Measurements from ENCODE around the gene APBA1.
A peak's percentile ranks its signal among the peaks of the same experiment; 100 is the strongest.

The APBA1 gene

DNA sequence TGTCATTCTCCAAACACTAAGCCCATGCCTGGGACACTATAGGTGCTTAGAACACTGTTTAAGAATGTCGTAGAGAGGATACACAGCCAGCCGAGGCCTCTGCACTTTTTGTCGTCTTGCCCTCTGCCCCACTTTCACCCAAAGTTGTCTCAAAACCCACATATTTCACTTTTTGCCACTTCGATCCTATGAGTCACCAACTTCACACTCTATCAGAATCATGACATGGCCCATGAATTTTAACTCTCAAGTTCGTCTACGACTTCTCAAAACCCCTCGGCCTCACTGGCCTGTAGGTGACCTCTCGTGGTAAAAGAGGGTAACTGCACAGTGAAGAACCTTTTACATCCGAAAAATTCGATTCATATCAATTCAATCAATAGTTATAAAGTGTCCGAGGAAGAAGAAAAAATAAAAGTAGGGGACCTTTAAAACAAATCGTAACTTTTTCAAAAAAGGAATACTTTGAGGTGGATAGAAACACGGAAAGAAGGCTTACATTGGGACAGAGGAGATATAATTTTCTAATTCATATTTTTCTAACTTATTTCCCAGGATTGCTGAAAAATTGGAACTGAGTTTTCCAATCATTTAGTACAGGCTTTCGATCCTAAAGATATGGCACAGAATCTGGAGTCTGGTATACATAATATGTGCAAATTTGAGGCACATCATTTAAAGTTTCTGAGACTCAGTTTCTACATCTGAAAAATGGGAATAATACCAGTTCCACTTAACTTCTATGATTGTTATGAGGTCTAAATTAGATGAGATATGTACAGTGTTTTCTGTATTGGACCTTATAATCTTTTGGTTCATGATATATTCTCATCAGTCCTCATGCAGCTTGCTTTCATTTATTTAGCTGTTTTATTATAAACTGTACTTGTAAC lies 122.6 kb downstream of the APBA1 start:
- DNase-seq (ENCODE audit: low read depth): no peak
- H3K4me3 ChIP-seq (ENCODE audit: low read depth, low read length): no peak overlapping the region

DNA sequence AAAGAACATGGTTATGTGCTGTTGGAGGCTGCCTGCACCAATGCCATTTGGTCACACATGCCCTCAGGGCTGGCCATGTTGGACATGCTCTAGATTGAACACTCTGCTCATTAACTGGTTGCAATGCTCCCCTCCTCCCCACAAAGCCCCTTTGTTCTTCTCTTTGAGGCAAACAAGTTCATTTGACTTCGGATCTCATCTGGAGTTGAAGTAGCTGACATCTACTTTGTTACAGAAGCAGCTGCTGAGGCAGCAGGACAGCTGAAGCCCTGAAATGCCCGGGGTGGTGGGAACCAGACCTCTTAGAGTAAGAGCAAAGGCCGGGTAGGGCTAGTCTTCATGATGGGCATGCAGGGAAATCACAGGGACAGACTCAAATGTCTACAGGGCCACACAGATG lies 123.5 kb downstream of the APBA1 start:
- DNase-seq (ENCODE audit: low read depth): no peak
- H3K4me3 ChIP-seq (ENCODE audit: low read depth, low read length): no peak overlapping the region

GRCh38 chr9:69546265-69546664 lies 125.9 kb downstream of the APBA1 start:
- no peak for DNase-seq (ENCODE audit: low read depth)
- no peak overlapping the region for H3K4me3 ChIP-seq (ENCODE audit: low read depth, low read length)

- no peak overlapping the region for H3K4me3 ChIP-seq (ENCODE audit: low read depth, low read length)
- no peak for DNase-seq (ENCODE audit: low read depth)
Measured at GRCh38 chr9:69542942-69543704, 129.0 kb downstream of the APBA1 start.

- no peak overlapping the region for H3K4me3 ChIP-seq (ENCODE audit: low read depth, low read length)
- DNase-seq (ENCODE audit: low read depth): no peak
Measured at GRCh38 chr9:69542058-69542457, 130.1 kb downstream of the APBA1 start.

GRCh38 chr9:69535911-69536310 lies 136.3 kb downstream of the APBA1 start:
- peak; percentile 13 for DNase-seq (ENCODE audit: low read depth)
- no peak overlapping the region for H3K4me3 ChIP-seq (ENCODE audit: low read depth, low read length)

GRCh38 chr9:69535286-69535832 lies 136.8 kb downstream of the APBA1 start:
- DNase-seq (ENCODE audit: low read depth): no peak

GRCh38 chr9:69532396-69532795 lies 139.8 kb downstream of the APBA1 start:
- DNase-seq (ENCODE audit: low read depth): peak; percentile 12
- H3K4me3 ChIP-seq (ENCODE audit: low read depth, low read length): no peak overlapping the region

More at GRCh38 chr9:69535286-69535832, 136.8 kb downstream of the APBA1 start:
- no peak overlapping the region for H3K4me3 ChIP-seq (ENCODE audit: low read depth, low read length)

GRCh38 chr9:69527454-69527853 lies 144.7 kb downstream of the APBA1 start:
- H3K4me3 ChIP-seq (ENCODE audit: low read depth, low read length): no peak overlapping the region
- no peak for DNase-seq (ENCODE audit: low read depth)

DNA sequence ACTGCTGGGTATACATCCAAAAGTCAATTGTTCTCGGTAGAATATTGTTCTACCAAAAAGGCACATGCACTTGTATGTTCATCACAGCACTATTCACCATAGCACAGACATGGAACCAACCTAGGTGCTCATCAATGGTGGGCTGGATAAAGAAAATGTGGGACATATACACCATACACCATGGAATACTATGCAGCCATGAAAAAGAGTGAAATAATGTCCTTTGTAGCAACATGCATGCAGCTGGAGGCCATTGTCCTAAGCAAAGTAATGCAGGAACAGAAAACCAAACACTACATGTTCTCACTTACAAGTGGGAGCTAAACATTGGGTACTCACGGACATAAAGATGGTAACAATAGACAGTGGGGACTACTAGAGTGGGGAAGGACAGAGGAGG lies 145.5 kb downstream of the APBA1 start:
- H3K4me3 ChIP-seq (ENCODE audit: low read depth, low read length): no peak overlapping the region
- no peak for DNase-seq (ENCODE audit: low read depth)

GRCh38 chr9:69519470-69520240 lies 152.5 kb downstream of the APBA1 start:
- no peak overlapping the region for H3K4me3 ChIP-seq (ENCODE audit: low read depth, low read length)

GRCh38 chr9:69516353-69517322 lies 155.5 kb downstream of the APBA1 start:
- no peak overlapping the region for H3K4me3 ChIP-seq (ENCODE audit: low read depth, low read length)
- DNase-seq (ENCODE audit: low read depth): no peak

More at GRCh38 chr9:69519470-69520240, 152.5 kb downstream of the APBA1 start:
- DNase-seq (ENCODE audit: low read depth): no peak

GRCh38 chr9:69515810-69516209 lies 156.4 kb downstream of the APBA1 start:
- DNase-seq (ENCODE audit: low read depth): no peak

DNA sequence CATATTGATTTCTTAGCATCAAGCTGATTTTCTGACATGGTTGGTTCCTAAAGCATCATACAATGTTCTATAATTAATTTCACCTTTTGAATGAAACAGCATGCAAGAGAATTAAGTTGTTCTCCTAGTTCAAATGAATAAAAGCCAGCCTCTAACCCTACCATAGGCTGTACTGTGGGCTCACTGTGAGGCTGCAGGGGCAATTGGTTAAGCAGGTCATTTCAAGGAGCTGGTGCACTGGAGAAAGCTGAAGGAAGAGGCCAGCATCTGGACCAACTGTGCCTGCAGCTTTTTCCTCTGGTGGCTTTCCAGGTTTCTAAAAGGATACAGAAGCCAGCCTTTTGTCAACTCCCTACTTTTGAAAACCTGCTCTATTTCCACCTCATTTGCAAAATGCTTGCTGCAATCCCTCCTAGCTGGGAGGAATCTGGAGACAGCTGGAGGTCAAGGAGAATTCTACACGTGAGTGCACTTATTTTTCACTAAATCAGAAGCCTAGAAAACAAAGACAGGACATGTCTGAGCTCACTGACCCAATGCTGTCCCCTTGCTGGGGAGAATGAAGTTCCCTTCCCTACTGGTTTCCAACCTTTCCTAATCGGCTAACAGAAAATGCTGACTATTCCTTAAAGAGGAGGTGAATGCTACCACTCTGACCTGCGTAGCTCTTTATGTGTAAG lies 158.9 kb downstream of the APBA1 start:
- DNase-seq (ENCODE audit: low read depth): no peak
- no peak overlapping the region for H3K4me3 ChIP-seq (ENCODE audit: low read depth, low read length)

More at GRCh38 chr9:69515810-69516209, 156.4 kb downstream of the APBA1 start:
- no peak overlapping the region for H3K4me3 ChIP-seq (ENCODE audit: low read depth, low read length)

GRCh38 chr9:69504058-69504457 lies 168.1 kb downstream of the APBA1 start:
- DNase-seq (ENCODE audit: low read depth): no peak
- no peak overlapping the region for H3K4me3 ChIP-seq (ENCODE audit: low read depth, low read length)

DNA sequence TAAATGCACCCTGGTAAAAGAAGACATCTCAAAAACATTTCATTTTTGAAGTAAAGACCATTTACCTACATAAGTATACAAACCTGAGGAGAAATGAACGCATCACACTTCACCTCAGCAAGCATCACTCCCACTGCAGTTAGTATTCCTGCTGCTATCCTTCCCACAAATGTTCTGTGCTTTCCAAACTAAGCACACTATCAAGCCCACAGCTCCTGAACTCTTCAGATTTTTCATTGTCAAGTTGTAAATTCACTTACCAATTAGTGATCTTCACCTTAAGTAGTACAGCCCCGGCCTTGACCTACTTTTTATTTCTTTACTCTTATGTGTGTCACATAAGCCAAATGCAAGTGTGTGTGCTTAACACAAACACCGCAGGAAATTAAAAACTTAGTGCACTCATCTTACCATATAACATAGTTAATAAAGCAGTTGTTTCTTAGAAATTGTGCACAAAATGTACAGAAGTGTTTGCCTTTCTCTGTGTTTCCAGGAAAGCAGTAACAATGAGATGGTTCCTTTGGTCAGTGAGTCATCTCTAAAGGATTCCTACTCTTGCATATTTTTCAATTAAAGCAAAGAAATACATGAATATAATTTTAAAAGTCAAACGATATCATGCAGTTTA lies 169.4 kb downstream of the APBA1 start:
- no peak overlapping the region for H3K4me3 ChIP-seq (ENCODE audit: low read depth, low read length)
- peak; percentile 13 for DNase-seq (ENCODE audit: low read depth)

DNA sequence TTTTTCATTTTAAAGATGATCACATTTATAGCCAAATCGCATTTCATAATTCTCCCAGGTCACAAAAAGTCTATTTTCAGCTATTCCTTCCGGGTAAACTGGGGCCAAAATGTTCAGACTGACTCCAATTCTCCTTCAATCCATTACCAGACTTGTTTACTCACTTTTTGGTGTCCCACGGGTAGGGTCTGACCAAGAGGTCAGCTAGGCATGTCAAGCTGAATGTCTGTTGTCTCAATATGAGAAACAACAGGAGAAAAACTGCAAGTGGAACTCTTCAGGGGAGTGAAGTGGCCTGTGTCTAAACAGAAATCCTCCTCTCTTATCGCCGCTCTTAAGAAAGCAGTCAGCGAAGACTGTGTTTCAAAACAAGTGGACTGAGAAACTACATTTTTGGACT lies 171.3 kb downstream of the APBA1 start:
- no peak for DNase-seq (ENCODE audit: low read depth)
- no peak overlapping the region for H3K4me3 ChIP-seq (ENCODE audit: low read depth, low read length)
